ENCODE measurements around the gene SMARCA1. TPM values are rescaled to one million over a fixed set of nuclear protein-coding genes. Genes with fewer than 3 reads are reported as not detected.

Gene SMARCA1
- total RNA-seq, 3 donors from 2014 or later: 3.1 to 31.6 (median 6.0) TPM

DNA sequence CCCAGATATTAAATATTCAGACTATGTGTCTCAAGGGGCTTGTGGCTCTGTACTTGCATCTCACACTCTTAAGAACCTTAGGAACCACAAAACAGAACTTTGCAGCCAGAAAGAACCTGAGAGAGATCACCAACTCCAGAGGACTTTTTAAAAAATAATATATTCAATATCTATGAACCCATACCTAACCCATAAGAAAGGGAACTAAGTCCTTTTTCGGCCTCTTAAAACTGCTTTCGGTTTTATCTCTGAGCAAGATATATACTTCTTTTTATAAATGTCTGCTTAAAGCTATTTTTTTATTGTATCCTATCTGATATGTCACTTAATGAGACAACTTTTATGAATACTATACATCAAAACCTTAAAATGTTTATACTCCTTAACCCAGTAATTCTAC lies 10.9 kb downstream of the SMARCA1 start:
- Histone ChIP-seq H3K4me1 (ENCODE audit: low read depth) (no peaks in the 10 kb centered on the region), H3K4me3 (no peak overlapping the region), H3K9me3 (no peaks in the 10 kb centered on the region), H3K36me3 (ENCODE audit: low read depth) (no peaks in the 10 kb centered on the region)
- no peak for DNase-seq
- TF ChIP-seq CTCF (IDR thresholded peaks at IDR 0.05): no peak
- intact Hi-C loops (cut with DNase I, micrococcal nuclease): no loop called here
- ATAC-seq: no peak

DNA sequence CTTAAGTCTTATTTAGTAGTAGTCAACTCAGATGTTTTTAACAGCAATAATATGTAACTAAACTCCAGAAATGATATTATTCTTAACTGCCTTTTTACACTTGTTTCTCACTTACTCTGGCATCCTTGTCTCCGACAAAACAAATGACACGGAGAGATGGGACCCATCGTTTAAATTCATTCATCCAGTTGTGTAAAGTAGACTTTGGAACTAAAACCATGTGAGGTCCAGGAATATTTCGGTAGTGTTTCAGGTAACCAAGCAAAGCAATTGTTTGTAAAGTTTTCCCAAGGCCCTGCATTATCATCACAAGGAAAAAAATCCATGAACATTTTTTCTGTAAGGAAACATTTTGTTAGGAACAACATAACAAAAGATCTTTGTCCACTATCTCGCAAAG lies 11.6 kb downstream of the SMARCA1 start:
- no peaks in the 10 kb centered on the region for H3K4me1 ChIP-seq (ENCODE audit: low read depth)
- H3K9me3 ChIP-seq: no peaks in the 10 kb centered on the region
- DNase-seq (no peak), ATAC-seq (no peak)
- no peak overlapping the region for H3K4me3 ChIP-seq
- no peak for TF ChIP-seq CTCF (IDR thresholded peaks at IDR 0.05)
- intact Hi-C loops (cut with DNase I, micrococcal nuclease): no loop called here
- H3K36me3 ChIP-seq (ENCODE audit: low read depth): no peaks in the 10 kb centered on the region

- H3K4me3 ChIP-seq: no peak overlapping the region
- ATAC-seq (no peak), DNase-seq (no peak)
- no peaks in the 10 kb centered on the region for H3K9me3 ChIP-seq
- TF ChIP-seq CTCF (IDR thresholded peaks at IDR 0.05): no peak
- H3K4me1 ChIP-seq (ENCODE audit: low read depth): no peaks in the 10 kb centered on the region
- no peaks in the 10 kb centered on the region for H3K36me3 ChIP-seq (ENCODE audit: low read depth)
- intact Hi-C loops (cut with DNase I, micrococcal nuclease): no loop called here
Observed at GRCh38 chrX:129510331-129510730, 13.0 kb downstream of the SMARCA1 start.

DNA sequence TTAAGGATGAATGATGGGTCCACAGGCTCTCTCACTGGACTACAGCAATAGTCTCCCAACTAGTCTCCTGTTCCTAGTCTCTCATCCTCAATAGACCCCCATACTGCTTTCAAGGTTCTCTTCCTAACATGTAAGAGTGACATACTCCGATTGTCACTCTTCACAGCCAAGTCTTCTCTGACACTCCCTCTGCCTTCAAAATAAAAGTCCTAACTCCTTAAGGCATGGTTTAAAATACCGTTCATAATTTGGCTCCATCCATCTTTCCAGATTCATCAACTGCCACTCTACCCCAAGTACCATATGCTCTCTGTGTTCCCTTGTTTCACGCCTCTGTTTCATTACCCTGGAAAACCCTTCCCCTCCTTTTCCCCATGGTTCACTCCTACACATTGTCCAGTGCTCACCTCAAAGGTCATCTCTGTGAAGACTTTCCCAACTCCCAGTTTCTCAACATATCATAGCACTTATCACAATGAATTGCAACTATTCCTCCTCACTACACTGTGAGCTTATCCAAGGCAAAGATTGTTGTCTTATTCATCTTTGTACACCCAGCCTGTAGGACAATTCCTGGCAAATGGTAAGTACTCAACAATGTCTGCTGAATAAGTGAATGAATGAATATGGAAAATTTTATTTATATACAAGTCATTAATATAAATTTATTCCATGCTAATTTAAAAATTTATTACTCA lies 26.0 kb downstream of the SMARCA1 start:
- Histone ChIP-seq H3K4me1 (ENCODE audit: low read depth) (no peaks in the 10 kb centered on the region), H3K9me3 (no peaks in the 10 kb centered on the region), H3K4me3 (no peak overlapping the region), H3K36me3 (ENCODE audit: low read depth) (no peaks in the 10 kb centered on the region)
- ATAC-seq (no peak), DNase-seq (no peak)
- intact Hi-C loops (cut with DNase I, micrococcal nuclease): no loop called here
- TF ChIP-seq CTCF (IDR thresholded peaks at IDR 0.05): no peak

- intact Hi-C loops (cut with DNase I, micrococcal nuclease): no loop called here
- TF ChIP-seq CTCF (IDR thresholded peaks at IDR 0.05): no peak
- ATAC-seq (no peak), DNase-seq (no peak)
- no peaks in the 10 kb centered on the region for H3K9me3 ChIP-seq
- H3K4me1 ChIP-seq (ENCODE audit: low read depth): no peaks in the 10 kb centered on the region
- no peak overlapping the region for H3K4me3 ChIP-seq
- H3K36me3 ChIP-seq (ENCODE audit: low read depth): no peaks in the 10 kb centered on the region
Observed at GRCh38 chrX:129496625-129497024, 26.7 kb downstream of the SMARCA1 start.

DNA sequence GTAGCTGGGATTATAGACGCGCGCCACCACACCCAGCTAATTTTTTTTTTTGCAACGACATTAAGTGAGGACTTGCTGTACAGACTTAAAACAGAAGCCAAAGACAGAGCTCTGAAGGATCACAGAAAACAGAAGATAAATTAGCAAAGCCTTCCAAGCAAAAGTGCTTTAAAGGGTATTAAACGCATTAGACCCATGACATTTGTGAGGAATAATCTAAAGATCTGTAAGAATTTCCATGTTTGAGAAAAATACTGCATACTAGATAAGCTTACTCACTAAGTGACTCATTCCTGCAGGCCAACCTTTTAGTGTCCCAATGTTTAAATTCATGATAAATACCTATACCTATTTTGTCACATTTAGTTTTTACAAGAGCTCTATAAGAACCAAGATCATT lies 27.4 kb downstream of the SMARCA1 start:
- DNase-seq: no peak
- Histone ChIP-seq H3K4me3 (no peak overlapping the region), H3K9me3 (no peaks in the 10 kb centered on the region), H3K4me1 (ENCODE audit: low read depth) (no peaks in the 10 kb centered on the region), H3K36me3 (ENCODE audit: low read depth) (no peaks in the 10 kb centered on the region)
- ATAC-seq: no peak
- intact Hi-C loops (cut with DNase I, micrococcal nuclease): no loop called here
- TF ChIP-seq CTCF (IDR thresholded peaks at IDR 0.05): no peak

Data from mucosa of descending colon (tissue), 3 donors.